Transverse colon (tissue), 4 donors: ENCODE results near the gene SNED1.

Source experiments
- CTCF ChIP-seq, 5 experiments: fragments of 200-600 bp in 3 of 5; fragments of 450-650 bp in 2 of 5; sonication (generic) in 3 of 5; IDR thresholded peaks; 1 replicate in 2 of 5; 2 replicates in 3 of 5; pipeline ENCODE4 v1.5.1; 2016 to 2017; ENCODE audit warnings: antibody characterized with exemption in 5 of 5, inconsistent platforms in 3 of 5, mild to moderate bottlenecking in 2 of 5, moderate library complexity in 1 of 5
- POLR2A ChIP-seq: fragments of 450-650 bp; IDR thresholded peaks from one replicate; pipeline ENCODE4 v1.6.1; 2016; ENCODE audit warnings: antibody characterized with exemption, mild to moderate bottlenecking, moderate library complexity
- POLR2AphosphoS5 ChIP-seq, 3 donors: sonication (generic); formaldehyde crosslinking; IDR thresholded peaks; one replicate each; pipeline ENCODE4 v1.6.1; 2016; ENCODE audit warnings: antibody characterized with exemption in 3 of 3

- TF ChIP-seq POLR2A, result no peak
- TF ChIP-seq CTCF (IDR thresholded peaks at IDR 0.05), result no peak
- TF ChIP-seq POLR2AphosphoS5 (IDR thresholded peaks at IDR 0.05), result no peak
These were observed 9.7 kb downstream of the SNED1 start for GRCh38 chr2:241007880-241008710.
